Dendritic cell treated with granulocyte-macrophage colony-stimulating factor and Interleukin-4, amounts not matched to agents 40 ng/mL and 50 ng/mL, for 4 days (primary cell): ENCODE data around the gene DCLRE1C.
"Not testable (repeated sequence)": the region's sequence is repeated elsewhere in the genome, so short reads cannot be mapped to it uniquely, and the experiment has no call there.

Experiments
- H3K27ac Mint-ChIP-seq: one replicate; pipeline ENCODE4 v1.8.0; 2022; ENCODE audit warnings: mild to moderate bottlenecking, mixed read lengths
- H3K27me3 Mint-ChIP-seq: one replicate; pipeline ENCODE4 v1.8.0; 2022; ENCODE audit warnings: mild to moderate bottlenecking, mixed read lengths
- H3K36me3 Mint-ChIP-seq: one replicate; pipeline ENCODE4 v1.8.0; 2022; ENCODE audit warnings: low read depth, mixed read lengths
- H3K4me1 Mint-ChIP-seq: one replicate; pipeline ENCODE4 v1.8.0; 2022; ENCODE audit warnings: low read depth, mixed read lengths
- H3K4me3 Mint-ChIP-seq: one replicate; pipeline ENCODE4 v1.8.0; 2022; ENCODE audit warnings: mild to moderate bottlenecking, moderate library complexity, mixed read lengths
- H3K9me3 Mint-ChIP-seq: one replicate; pipeline ENCODE4 v1.8.0; 2022; ENCODE audit warnings: mixed read lengths
- intact Hi-C: fragments of 100-400 bp; cut with micrococcal nuclease; formaldehyde crosslinking; loops from one replicate; pipeline ENCODE4 v1.15.0; 2022

DCLRE1C gene

DNA sequence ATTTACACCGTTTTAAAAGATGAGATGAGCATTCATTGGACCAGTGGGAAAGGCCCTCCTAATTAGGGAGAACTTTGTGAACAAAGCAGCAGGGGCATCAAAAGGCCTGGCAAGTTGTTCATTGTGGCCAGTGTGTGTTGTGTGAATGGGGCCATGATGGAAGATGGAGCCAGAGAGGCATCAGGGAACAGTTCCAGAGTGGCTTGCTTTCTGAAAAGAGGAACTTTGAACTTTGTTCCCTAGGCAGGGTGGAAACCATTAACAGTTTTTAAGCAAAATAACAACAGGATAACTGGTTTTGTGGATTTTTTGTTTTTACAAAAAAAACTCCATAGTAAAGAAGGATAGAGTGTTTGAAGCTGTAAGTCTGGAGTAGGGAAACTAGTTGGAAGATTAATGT is 62.7 kb downstream of the DCLRE1C start:
- peak overlapping the region; percentile 8 for H3K27ac Mint-ChIP-seq
- peaks cover 10% of the 10 kb centered on the region for H3K36me3 Mint-ChIP-seq

DNA sequence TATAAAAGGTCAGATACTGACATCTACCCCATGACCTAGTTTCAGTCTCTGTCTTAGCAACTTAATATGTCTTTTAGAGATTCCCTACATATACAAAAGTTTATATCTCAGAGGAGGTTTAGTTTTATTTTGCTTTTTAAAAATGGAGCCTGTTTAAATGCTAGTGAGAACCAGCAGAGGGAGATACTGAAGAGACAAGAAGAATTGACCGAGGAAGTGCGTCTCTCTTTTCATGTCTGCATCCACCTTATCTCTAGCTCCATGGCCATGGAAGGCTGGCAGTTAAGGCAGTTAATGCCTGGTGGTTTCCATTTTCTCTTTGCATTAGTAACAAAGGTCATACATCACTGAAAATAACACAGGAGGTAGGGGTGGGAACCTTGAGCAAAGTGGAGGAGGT is 64.6 kb downstream of the DCLRE1C start:
- Mint-ChIP-seq H3K4me1 (peaks cover 12% of the 10 kb centered on the region), H3K27ac (no peak overlapping the region), H3K4me3 (no peak overlapping the region), H3K36me3 (no peaks in the 10 kb centered on the region), H3K9me3 (no peaks in the 10 kb centered on the region), H3K27me3 (no peaks in the 10 kb centered on the region)
- intact Hi-C loops: no loop called here

More for the DNA sequence above, 62.7 kb downstream of the DCLRE1C start:
- Mint-ChIP-seq H3K4me1 (peaks cover 12% of the 10 kb centered on the region), H3K9me3 (no peaks in the 10 kb centered on the region), H3K27me3 (no peaks in the 10 kb centered on the region), H3K4me3 (no peak overlapping the region)
- intact Hi-C loops: no loop called here

DNA sequence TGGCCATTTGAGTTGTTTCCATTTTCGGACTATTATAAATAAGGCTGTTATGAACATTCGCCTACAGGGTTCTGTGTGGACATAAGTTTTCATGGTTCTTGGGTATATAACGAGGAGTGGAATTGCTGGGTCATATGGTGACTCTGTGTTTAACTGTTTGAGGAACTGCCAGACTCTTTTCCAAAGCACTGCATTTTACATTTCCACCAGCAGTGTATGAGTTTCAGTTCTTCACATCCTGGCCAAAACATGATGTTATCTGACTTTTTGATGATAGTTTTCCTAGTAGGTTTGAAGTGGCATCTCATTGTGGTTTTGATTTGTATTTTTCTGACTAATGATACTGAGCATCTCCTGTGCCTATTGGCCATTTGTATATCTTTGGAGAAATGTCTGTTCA is 69.8 kb downstream of the DCLRE1C start:
- intact Hi-C loops: no loop called here
- Mint-ChIP-seq H3K4me3 (no peak overlapping the region), H3K9me3 (no peaks in the 10 kb centered on the region), H3K36me3 (peaks cover 5% of the 10 kb centered on the region), H3K27ac (no peak overlapping the region), H3K4me1 (peaks cover 27% of the 10 kb centered on the region), H3K27me3 (no peaks in the 10 kb centered on the region)

DNA sequence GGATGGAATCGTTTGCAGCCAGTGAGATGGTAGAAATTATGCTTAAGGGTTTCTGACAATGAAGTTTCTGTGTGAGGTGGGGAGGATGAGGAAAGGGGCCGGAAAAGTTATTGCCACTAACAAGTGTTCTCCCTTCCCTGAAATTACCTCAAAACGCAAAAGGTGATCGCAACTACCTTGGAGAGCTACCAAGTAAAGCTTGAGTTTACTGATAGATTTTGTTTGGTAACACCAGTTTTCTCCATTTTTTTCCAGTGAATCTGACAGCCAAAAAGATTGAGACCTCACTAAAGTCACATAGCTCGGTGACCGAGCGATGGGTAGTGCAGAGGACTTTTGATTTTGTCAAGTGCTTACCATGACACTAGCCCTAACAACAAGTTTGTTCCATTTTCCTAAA is 73.7 kb downstream of the DCLRE1C start:
- intact Hi-C loops: no loop called here
- Mint-ChIP-seq H3K4me1 (peaks cover 41% of the 10 kb centered on the region), H3K9me3 (no peaks in the 10 kb centered on the region), H3K36me3 (peaks cover 28% of the 10 kb centered on the region), H3K4me3 (no peak overlapping the region), H3K27me3 (no peaks in the 10 kb centered on the region), H3K27ac (no peak overlapping the region)

DNA sequence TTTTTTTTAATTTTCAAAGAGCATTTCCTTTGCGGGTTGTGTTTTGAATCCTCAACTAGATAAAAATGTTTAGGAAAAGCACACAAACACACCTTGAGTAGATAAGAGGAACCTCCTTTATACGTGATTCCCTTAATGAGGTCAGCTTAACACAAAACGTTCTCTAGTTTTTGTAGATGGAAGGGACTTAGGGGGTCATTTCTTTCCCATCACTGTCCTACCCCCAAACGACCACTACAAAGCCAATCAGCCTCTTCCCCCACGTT is 74.0 kb downstream of the DCLRE1C start:
- Mint-ChIP-seq H3K4me1 (peaks cover 41% of the 10 kb centered on the region), H3K27ac (no peak overlapping the region), H3K27me3 (no peaks in the 10 kb centered on the region), H3K36me3 (peaks cover 28% of the 10 kb centered on the region), H3K4me3 (peak overlapping the region; percentile 97), H3K9me3 (no peaks in the 10 kb centered on the region)
- intact Hi-C loops: loop anchor here (2.0 kb wide), 3 partner anchors 75 to 275 kb away; partner anchors contain the start of genes DCLRE1C and RPP38

DNA sequence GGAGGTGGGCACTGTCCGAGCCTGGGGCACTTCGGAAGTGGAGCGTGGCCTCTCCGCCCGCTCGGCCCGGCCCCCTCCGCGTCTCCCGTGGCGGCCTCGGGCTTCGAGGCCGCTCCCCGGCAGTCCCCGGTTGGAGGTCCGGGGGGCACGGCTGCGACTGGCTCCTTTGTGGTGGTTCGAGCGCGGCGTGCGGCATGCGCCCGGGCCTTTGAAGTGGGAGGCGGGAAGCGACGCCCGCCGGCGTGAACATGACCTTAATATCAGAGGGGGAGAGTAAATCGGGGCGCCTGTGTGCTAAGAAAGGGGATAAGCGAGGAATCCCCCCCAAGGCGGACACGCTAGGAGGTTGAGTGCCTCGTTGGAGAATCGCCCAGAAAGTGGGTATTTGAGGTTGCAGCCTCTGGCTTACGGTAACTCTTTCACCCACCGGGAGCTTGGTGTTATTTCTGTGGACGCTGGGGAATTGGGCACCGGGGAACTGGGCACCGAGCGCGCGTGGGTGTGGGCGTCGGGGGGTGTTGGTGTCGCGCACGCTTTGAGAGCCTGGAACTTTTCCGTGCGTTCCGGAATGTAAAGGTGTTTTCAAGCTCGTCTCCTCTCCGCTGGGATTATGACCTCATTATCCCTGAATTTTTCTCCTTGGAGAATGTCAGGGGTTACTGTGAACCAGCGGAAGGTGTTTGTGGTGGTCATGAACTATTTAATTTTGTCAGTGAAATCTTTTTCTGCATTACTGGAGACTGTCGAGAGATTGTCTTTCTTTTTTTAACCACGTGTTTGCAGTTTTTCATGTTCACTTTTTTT is 74.6 kb downstream of the DCLRE1C start:
- H3K4me3 Mint-ChIP-seq: peak overlapping the region; percentile 97
- intact Hi-C loops: loop anchor here (2.0 kb wide), 3 partner anchors 75 to 275 kb away; partner anchors contain the start of genes DCLRE1C and RPP38
- H3K27ac Mint-ChIP-seq: peak overlapping the region; percentile 94
- no peaks in the 10 kb centered on the region for H3K9me3 Mint-ChIP-seq
- H3K4me1 Mint-ChIP-seq: peaks cover 41% of the 10 kb centered on the region
- no peaks in the 10 kb centered on the region for H3K27me3 Mint-ChIP-seq
- H3K36me3 Mint-ChIP-seq: peaks cover 28% of the 10 kb centered on the region

DNA sequence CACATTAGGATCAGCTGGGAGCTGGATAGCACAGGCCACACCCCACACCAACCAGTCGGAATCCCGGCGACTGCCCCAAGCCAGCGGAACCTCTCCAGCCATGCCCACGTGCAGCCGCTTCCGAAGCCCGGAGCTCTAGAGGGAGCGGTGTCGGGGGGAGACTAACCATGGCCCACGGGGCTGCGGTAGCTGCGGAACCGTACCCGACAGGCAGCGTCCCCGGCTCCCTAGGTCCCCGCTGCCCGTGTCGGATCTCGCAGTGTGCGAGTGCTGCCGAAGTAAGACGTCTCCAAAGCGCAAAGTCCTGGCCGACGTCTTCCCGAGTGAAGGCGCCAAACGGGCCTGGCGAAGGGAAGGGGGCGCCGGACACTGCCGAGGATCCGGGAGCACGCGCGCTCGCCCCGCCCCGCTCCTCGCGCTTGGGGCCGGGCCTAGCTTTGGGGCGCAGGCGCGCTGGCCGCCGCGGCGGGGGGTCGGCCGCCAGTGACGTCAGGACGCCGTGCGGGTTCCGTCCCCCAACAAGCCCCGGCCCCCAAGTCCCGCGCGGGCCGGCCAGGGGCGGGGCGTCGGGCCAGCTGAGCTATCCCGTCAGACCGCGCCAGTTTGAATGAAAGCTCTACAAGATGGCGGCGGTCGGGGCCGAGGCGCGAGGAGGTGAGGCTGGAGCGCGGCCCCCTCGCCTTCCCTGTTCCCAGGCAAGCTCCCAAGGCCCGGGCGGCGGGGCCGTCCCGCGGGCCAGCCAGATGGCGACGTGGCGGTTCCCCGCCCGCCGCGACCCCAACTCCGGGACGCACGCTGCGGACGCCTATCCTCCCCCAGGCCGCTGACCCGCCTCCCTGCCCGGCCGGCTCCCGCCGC is 75.4 kb downstream of the DCLRE1C start, which contains the start of gene SUV39H2:
Gene SUV39H2, plus strand, starts transcription at position 601 of the 858 bp plus-strand sequence. Its CDS starts 23 bp downstream, at position 624.
- Mint-ChIP-seq H3K27me3 (no peaks in the 10 kb centered on the region), H3K36me3 (peaks cover 28% of the 10 kb centered on the region), H3K27ac (peak within 1 kb of the TSS; percentile 94), H3K9me3 (no peaks in the 10 kb centered on the region), H3K4me3 (peak within 1 kb of the TSS; percentile 97), H3K4me1 (peaks cover 41% of the 10 kb centered on the region)
- intact Hi-C loops: loop anchor here (1.0 to 2.0 kb wide), 4 partner anchors 40 to 274 kb away; partner anchors contain the start of genes CDNF, DCLRE1C, HSPA14 and MSANTD7

DNA sequence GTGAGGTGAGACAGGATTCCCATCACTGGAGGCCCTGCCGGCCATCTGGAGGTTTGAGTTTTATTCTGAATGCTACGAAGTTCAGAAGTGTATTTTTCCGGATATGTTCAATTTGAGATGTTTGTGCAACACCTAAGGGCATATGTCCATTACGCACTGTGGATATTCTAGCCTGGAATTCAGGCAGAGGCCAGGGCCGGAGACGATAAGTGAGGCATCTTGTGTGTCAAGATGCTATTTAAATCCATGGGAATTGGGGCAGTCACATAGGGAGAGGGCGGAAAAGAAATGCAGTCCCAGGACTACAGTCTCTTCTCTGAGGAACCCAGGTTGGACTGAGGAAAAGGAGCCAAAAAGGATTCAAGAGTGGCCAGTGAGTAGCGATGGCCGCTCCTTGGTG is 77.1 kb downstream of the DCLRE1C start:
- Mint-ChIP-seq H3K9me3 (no peaks in the 10 kb centered on the region), H3K27me3 (no peaks in the 10 kb centered on the region), H3K36me3 (peaks cover 28% of the 10 kb centered on the region), H3K4me1 (peaks cover 29% of the 10 kb centered on the region), H3K4me3 (no peak overlapping the region), H3K27ac (peak overlapping the region; percentile 94)
- intact Hi-C loops: no loop called here

DNA sequence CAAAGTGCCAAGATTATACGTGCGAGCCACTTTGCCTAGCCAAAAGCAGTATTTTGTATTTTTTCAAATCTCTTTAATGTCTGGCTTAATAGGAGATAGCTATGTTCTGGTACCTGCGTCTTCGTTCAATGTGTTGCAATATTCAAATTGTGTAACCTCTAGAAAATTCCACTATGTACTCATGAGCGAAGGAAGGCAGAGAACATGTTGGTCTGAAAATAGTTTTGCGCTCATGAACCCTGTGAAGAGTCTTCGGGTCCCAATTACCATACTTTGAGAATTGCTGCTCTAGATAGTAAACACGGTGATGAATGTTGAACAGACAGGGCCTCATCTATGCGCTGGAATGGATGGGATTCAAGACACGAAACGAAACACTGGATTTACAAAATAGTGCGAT is 78.0 kb downstream of the DCLRE1C start:
- Mint-ChIP-seq H3K4me3 (no peak overlapping the region), H3K27ac (no peak overlapping the region), H3K4me1 (peaks cover 27% of the 10 kb centered on the region), H3K9me3 (no peaks in the 10 kb centered on the region), H3K27me3 (no peaks in the 10 kb centered on the region), H3K36me3 (peaks cover 28% of the 10 kb centered on the region)
- intact Hi-C loops: no loop called here

DNA sequence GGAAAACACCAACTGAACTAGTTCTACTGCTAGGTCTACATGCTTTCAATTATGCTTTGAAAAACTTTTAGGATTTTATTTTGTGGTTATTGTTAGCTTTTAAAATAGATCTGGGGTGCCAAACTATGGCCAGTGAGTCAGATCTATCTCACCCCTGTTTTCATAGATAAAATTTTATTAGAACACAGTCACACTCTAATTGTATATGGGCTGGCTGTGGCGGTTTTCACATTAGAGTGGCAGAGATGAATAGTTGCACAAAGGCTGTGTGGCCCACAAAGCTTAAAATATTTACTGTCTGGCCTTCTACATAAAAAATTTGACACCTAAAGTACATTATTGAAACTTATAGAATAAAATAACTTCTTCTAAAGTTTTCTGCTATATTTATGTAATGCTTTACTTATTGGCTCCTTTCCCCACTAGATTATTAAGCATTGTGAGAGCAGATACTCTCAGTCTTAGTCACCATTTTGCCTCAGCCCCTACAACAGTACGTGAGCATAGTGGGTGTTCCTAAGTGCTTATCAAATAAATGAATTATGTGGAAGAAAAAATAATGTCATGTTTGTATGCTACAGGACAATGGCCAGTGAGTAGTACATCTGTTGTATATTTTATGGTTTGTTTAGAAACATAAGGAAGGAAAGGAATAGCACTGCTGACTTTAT is 80.7 kb downstream of the DCLRE1C start:
- no peak overlapping the region for H3K4me3 Mint-ChIP-seq
- peaks cover 12% of the 10 kb centered on the region for H3K4me1 Mint-ChIP-seq
- intact Hi-C loops: no loop called here
- H3K27me3 Mint-ChIP-seq: no peaks in the 10 kb centered on the region
- H3K36me3 Mint-ChIP-seq: peaks cover 35% of the 10 kb centered on the region
- H3K9me3 Mint-ChIP-seq: no peaks in the 10 kb centered on the region
- H3K27ac Mint-ChIP-seq: no peak overlapping the region

DNA sequence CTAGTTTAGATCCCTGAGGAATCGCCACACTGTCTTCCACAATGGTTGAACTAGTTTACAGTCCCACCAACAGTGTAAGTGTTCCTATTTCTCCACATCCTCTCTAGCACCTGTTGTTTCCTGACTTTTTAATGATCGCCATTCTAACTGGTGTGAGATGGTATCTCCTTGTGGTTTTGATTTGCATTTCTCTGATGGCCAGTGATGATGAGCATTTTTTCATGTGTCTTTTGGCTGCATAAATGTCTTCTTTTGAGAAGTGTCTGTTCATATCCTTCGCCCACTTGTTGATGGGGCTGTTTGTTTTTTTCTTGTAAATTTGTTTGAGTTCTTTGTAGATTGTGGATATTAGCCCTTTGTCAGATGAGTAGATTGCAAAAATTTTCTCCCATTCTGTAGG is 89.0 kb downstream of the DCLRE1C start:
- H3K27ac Mint-ChIP-seq, intact Hi-C loops, H3K27me3 Mint-ChIP-seq, H3K4me1 Mint-ChIP-seq, H3K4me3 Mint-ChIP-seq, H3K9me3 Mint-ChIP-seq: not testable (repeated sequence)
- peaks cover 63% of the 10 kb centered on the region for H3K36me3 Mint-ChIP-seq

DNA sequence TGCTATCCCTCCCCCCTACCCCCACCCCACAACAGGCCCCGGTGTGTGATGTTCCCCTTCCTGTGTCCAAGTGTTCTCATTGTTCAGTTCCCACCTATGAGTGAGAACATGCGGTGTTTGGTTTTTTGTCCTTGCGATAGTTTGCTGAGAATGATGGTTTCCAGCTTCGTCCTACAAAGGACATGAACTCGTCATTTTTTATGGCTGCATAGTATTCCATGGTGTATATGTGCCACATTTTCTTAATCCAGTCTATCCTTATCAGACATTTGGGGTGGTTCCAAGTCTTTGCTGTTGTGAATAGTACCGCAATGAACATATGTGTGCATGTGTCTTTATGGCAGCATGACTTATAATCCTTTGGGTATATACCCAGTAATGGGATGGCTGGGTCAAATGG is 89.4 kb downstream of the DCLRE1C start:
- H3K27me3 Mint-ChIP-seq, H3K4me1 Mint-ChIP-seq, H3K4me3 Mint-ChIP-seq, H3K27ac Mint-ChIP-seq, H3K9me3 Mint-ChIP-seq, intact Hi-C loops: not testable (repeated sequence)
- peaks cover 58% of the 10 kb centered on the region for H3K36me3 Mint-ChIP-seq

DNA sequence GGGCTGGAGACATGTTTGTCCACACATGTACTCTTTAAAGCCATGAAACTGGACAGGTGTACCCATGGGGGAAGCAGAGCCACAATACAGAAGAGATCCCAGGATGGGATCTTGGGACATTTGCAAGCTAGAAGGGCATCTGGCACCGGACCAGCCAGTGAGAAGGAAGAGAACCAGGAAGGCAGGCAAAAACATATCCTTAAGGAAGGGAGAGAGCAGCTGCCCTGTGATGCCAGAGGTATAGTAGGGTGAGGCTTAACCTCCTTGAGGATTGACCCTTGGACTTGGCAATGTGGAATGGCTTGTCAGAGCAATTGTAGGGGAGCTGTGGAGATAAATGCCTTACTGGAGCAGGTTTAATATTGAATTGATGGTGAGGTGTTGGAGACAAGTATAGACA is 93.1 kb downstream of the DCLRE1C start:
- H3K4me1 Mint-ChIP-seq: peaks cover 8% of the 10 kb centered on the region
- H3K27ac Mint-ChIP-seq: no peak overlapping the region
- H3K9me3 Mint-ChIP-seq: no peaks in the 10 kb centered on the region
- H3K36me3 Mint-ChIP-seq: peaks cover 65% of the 10 kb centered on the region
- H3K4me3 Mint-ChIP-seq: no peak overlapping the region
- no peaks in the 10 kb centered on the region for H3K27me3 Mint-ChIP-seq
- intact Hi-C loops: no loop called here

DNA sequence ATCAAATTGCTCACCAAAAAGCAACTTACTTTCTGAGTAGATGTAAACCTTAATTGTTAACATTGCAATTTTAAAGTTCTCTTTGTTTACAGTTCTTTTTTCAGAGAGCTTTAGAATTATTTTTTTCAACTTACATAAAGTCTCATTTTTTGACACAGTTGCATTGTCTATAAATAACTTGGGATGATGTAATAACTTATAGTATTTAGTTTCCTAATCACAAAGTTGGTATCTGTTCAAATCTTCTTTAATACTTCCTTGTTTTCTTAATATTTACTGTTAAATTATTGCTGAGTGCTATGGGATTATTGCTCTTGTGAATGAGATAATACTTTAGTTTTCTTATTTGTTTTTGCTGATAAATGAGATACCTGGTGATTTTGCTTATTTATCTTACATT is 94.1 kb downstream of the DCLRE1C start:
- peaks cover 8% of the 10 kb centered on the region for H3K4me1 Mint-ChIP-seq
- H3K36me3 Mint-ChIP-seq: peaks cover 71% of the 10 kb centered on the region
- intact Hi-C loops: no loop called here
- H3K9me3 Mint-ChIP-seq: no peaks in the 10 kb centered on the region
- H3K4me3 Mint-ChIP-seq: no peak overlapping the region
- H3K27ac Mint-ChIP-seq: no peak overlapping the region
- H3K27me3 Mint-ChIP-seq: no peaks in the 10 kb centered on the region
